WTC11 (cell line): ENCODE measurements around the gene CCDC3. TPM values are rescaled to one million over a fixed set of nuclear protein-coding genes. Genes with fewer than 3 reads are reported as not detected.

ENCODE experiments used
- ATAC-seq: fragments of 200-7000 bp; cut with Tn5 transposase; 2 replicates; pipeline ENCODE4 v1.10.0; 2021; ENCODE audit warnings: mild to moderate bottlenecking, moderate library complexity
- CTCF ChIA-PET: fragments of 300-600 bp; sonication (Branson Sonifier 250); formaldehyde crosslinking; loops from one replicate; lab custom pipeline; 2021; ENCODE audit warnings: antibody characterized with exemption; lab: Charles Lee
- POLR2A ChIA-PET: fragments of 350-600 bp; sonication (Branson Sonifier 250); formaldehyde crosslinking; loops from one replicate; lab custom pipeline; 2021; ENCODE audit warnings: antibody characterized with exemption; lab: Charles Lee
- DNase-seq: peaks from one replicate; pipeline ENCODE4 v3.0.0; 2021; ENCODE audit warnings: low spot score
- H3K27ac Mint-ChIP-seq: 2 replicates; pipeline ENCODE4 v1.8.0; 2021; ENCODE audit warnings: mixed read lengths
- H3K27me3 Mint-ChIP-seq: 2 replicates; pipeline ENCODE4 v1.8.0; 2021; ENCODE audit warnings: low read depth, mild to moderate bottlenecking, moderate library complexity, mixed read lengths
- H3K36me3 Mint-ChIP-seq: 2 replicates; pipeline ENCODE4 v1.8.0; 2021; ENCODE audit warnings: mixed read lengths
- H3K4me1 Mint-ChIP-seq: 2 replicates; pipeline ENCODE4 v1.8.0; 2022; ENCODE audit warnings: mixed read lengths
- H3K4me3 Mint-ChIP-seq: 2 replicates; pipeline ENCODE4 v1.8.0; 2021; ENCODE audit warnings: mild to moderate bottlenecking, moderate library complexity, mixed read lengths
- H3K9me3 Mint-ChIP-seq: 2 replicates; pipeline ENCODE4 v1.8.0; 2021; ENCODE audit warnings: mixed read lengths
- CBFB ChIP-seq: sonication (generic); formaldehyde crosslinking; IDR thresholded peaks from 2 replicates; pipeline ENCODE4 v1.8.1; 2022; ENCODE audit warnings: mild to moderate bottlenecking, low read depth, missing genetic modification reagents
- ELF4 ChIP-seq: sonication (generic); formaldehyde crosslinking; IDR thresholded peaks from 2 replicates; pipeline ENCODE4 v1.8.1; 2022; ENCODE audit warnings: low read depth, mild to moderate bottlenecking, moderate library complexity, missing genetic modification reagents
- GTF2I ChIP-seq: fragments of 250-450 bp; sonication (Bioruptor Pico); conservative IDR thresholded peaks from 2 replicates; pipeline ENCODE4 v1.4.0; 2021; ENCODE audit warnings: mild to moderate bottlenecking
- NFATC4 ChIP-seq: fragments of 250-450 bp; sonication (Bioruptor Pico); IDR thresholded peaks from 2 replicates; pipeline ENCODE4 v1.9.0; 2021; ENCODE audit warnings: mild to moderate bottlenecking
- NFYB ChIP-seq: sonication (generic); formaldehyde crosslinking; conservative IDR thresholded peaks from 2 replicates; pipeline ENCODE4 v1.8.0; 2022; ENCODE audit warnings: low read depth, missing genetic modification reagents
- NR2C2 ChIP-seq: sonication (generic); formaldehyde crosslinking; IDR thresholded peaks from 2 replicates; pipeline ENCODE4 v1.8.0; 2022; ENCODE audit warnings: mild to moderate bottlenecking, missing genetic modification reagents
- TEAD4 ChIP-seq: sonication (generic); formaldehyde crosslinking; IDR thresholded peaks from 2 replicates; pipeline ENCODE4 v1.8.0; 2022; ENCODE audit warnings: mild to moderate bottlenecking, missing genetic modification reagents
- ZBTB21 ChIP-seq: sonication (generic); formaldehyde crosslinking; IDR thresholded peaks from 2 replicates; pipeline ENCODE4 v1.8.1; 2023; ENCODE audit warnings: mild to moderate bottlenecking, missing genetic modification reagents, borderline replicate concordance
- ZNF138 ChIP-seq: sonication (generic); formaldehyde crosslinking; conservative IDR thresholded peaks from 2 replicates; pipeline ENCODE4 v1.8.1; 2022; ENCODE audit warnings: mild to moderate bottlenecking, moderate library complexity, missing genetic modification reagents
- ZNF263 ChIP-seq: sonication (generic); formaldehyde crosslinking; IDR thresholded peaks from 2 replicates; pipeline ENCODE4 v1.8.1; 2022; ENCODE audit warnings: low read depth, mild to moderate bottlenecking, moderate library complexity, missing genetic modification reagents
- ZNF317 ChIP-seq: sonication (generic); formaldehyde crosslinking; IDR thresholded peaks from 2 replicates; pipeline ENCODE4 v1.8.1; 2023; ENCODE audit warnings: low read depth, mild to moderate bottlenecking, moderate library complexity, missing genetic modification reagents, borderline replicate concordance
- ZNF423 ChIP-seq: fragments of 250-450 bp; sonication (Bioruptor Pico); IDR thresholded peaks from 2 replicates; pipeline ENCODE4 v2.1.2; 2022; ENCODE audit warnings: mild to moderate bottlenecking, moderate library complexity
- ZNF671 ChIP-seq: fragments of 250-450 bp; sonication (Bioruptor Pico); IDR thresholded peaks from 2 replicates; pipeline ENCODE4 v1.8.0; 2021; ENCODE audit warnings: mild to moderate bottlenecking
- total RNA-seq: library from RNA; stranded (reverse); gene quantifications from 3 replicates; pipeline ENCODE4 v1.2.3, GENCODE V29; 2021
- TF ChIP-seq, protein P1 (sequence below): sonication (generic); formaldehyde crosslinking; IDR thresholded peaks from 2 replicates; pipeline ENCODE4 v1.8.0; 2022; ENCODE audit warnings: mild to moderate bottlenecking, missing genetic modification reagents
- TF ChIP-seq, protein P2 (sequence below): fragments of 250-450 bp; sonication (Bioruptor Pico); conservative IDR thresholded peaks from 2 replicates; pipeline ENCODE4 v1.9.0; 2021; ENCODE audit warnings: mild to moderate bottlenecking
- TF ChIP-seq, protein P3 (sequence below): sonication (generic); formaldehyde crosslinking; IDR thresholded peaks from 2 replicates; pipeline ENCODE4 v1.8.0; 2022; ENCODE audit warnings: missing genetic modification reagents
- TF ChIP-seq, protein P4 (sequence below): fragments of 250-450 bp; sonication (Bioruptor Pico); IDR thresholded peaks from 2 replicates; pipeline ENCODE4 v1.9.0; 2021; ENCODE audit warnings: mild to moderate bottlenecking
- TF ChIP-seq, protein P5 (sequence below): sonication (generic); formaldehyde crosslinking; IDR thresholded peaks from 2 replicates; pipeline ENCODE4 v1.8.0; 2022; ENCODE audit warnings: mild to moderate bottlenecking, missing genetic modification reagents

CCDC3 gene
- total RNA-seq, 1 experiment from 2014 or later = 3.5 TPM

DNA sequence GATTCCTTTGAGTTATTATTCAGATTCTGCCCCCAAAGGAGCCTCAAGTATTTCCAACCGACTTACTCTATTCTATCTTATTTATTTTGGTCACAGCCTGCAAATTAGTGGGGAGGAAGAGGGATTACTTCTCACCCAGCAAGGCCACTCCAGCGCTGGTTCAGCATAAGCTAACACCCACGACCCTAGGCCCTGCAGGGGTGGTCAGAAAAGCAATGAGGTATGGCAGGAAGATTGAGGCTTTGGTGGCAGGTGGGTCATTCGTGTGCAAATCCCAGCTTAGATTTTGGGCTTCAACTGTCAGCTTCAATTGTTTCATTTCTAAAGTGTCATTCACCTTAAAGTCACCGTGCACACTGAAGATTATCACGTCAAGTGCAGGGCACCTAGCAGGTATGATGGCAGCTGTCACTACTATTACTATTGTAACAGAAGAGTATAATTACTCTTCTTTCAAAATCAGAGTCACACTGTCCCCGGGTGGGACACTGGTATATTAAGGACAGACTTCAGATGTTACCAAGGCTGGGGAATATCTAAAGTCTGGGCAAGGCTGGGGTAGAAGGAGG, 49.7 kb upstream of the CCDC3 start:
- ChIA-PET CTCF (interaction anchor here (0.7 to 1.0 kb wide), 2 partner anchors 32 to 149 kb away, joined by 3 read pairs; no protein-coding TSS in a partner anchor), POLR2A (no interaction called here)
- DNase-seq = no peak
- no peak overlapping the region for H3K27ac Mint-ChIP-seq
- H3K4me1 Mint-ChIP-seq = peaks cover 38% of the 10 kb centered on the region
- H3K27me3 Mint-ChIP-seq = no peaks in the 10 kb centered on the region; the same call in 1 of the 2 replicates
- H3K4me3 Mint-ChIP-seq = no peak overlapping the region
- TF ChIP-seq, protein P1, sequence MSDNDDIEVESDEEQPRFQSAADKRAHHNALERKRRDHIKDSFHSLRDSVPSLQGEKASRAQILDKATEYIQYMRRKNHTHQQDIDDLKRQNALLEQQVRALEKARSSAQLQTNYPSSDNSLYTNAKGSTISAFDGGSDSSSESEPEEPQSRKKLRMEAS = no peak
- no peak for TF ChIP-seq ZBTB21 (CRISPR knock-in tag)
- TF ChIP-seq, protein P2, sequence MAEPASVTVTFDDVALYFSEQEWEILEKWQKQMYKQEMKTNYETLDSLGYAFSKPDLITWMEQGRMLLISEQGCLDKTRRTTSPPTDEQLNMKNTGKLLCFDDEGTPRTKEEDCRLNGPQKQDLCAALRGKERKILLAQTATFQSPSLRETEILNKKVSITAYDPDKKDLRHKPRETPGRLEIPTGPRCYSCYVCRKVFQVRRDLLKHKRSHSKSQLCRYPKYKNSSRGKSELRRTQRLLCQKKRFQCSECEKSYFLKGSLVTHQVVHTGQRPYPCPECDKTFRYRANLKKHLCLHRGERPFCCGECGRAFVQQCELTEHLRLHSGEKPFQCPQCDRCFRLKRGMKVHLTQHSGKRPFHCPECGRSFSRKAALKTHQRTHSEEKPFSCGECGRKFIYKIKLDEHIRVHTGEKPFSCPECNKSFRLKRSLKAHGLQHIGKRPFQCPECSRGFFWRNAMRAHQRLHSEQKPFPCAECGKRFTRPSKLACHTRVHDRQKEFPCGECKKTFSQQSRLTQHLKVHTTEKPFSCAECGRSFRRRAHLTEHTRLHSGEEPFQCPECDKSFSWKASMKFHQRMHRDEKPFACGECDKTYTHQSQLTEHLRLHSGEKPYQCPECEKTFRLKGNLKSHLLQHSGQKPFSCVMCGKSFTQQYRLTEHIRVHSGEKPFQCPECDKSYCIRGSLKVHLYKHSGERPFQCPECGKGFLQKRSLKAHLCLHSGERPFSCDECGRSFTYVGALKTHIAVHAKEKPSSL (CRISPR knock-in tag) = no peak
- no peak for TF ChIP-seq ZNF138 (CRISPR knock-in tag)
- no peak for TF ChIP-seq NFATC4 (CRISPR knock-in tag)
- TF ChIP-seq NR2C2 (CRISPR knock-in tag) = no peak
- no peak for TF ChIP-seq ELF4 (CRISPR knock-in tag)
- TF ChIP-seq, protein P3, sequence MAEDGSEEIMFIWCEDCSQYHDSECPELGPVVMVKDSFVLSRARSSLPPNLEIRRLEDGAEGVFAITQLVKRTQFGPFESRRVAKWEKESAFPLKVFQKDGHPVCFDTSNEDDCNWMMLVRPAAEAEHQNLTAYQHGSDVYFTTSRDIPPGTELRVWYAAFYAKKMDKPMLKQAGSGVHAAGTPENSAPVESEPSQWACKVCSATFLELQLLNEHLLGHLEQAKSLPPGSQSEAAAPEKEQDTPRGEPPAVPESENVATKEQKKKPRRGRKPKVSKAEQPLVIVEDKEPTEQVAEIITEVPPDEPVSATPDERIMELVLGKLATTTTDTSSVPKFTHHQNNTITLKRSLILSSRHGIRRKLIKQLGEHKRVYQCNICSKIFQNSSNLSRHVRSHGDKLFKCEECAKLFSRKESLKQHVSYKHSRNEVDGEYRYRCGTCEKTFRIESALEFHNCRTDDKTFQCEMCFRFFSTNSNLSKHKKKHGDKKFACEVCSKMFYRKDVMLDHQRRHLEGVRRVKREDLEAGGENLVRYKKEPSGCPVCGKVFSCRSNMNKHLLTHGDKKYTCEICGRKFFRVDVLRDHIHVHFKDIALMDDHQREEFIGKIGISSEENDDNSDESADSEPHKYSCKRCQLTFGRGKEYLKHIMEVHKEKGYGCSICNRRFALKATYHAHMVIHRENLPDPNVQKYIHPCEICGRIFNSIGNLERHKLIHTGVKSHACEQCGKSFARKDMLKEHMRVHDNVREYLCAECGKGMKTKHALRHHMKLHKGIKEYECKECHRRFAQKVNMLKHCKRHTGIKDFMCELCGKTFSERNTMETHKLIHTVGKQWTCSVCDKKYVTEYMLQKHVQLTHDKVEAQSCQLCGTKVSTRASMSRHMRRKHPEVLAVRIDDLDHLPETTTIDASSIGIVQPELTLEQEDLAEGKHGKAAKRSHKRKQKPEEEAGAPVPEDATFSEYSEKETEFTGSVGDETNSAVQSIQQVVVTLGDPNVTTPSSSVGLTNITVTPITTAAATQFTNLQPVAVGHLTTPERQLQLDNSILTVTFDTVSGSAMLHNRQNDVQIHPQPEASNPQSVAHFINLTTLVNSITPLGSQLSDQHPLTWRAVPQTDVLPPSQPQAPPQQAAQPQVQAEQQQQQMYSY (CRISPR knock-in tag) = no peak
- TF ChIP-seq ZNF317 (CRISPR knock-in tag) = no peak
- TF ChIP-seq NFYB = no peak
- TF ChIP-seq, protein P4, sequence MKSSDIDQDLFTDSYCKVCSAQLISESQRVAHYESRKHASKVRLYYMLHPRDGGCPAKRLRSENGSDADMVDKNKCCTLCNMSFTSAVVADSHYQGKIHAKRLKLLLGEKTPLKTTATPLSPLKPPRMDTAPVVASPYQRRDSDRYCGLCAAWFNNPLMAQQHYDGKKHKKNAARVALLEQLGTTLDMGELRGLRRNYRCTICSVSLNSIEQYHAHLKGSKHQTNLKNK (CRISPR knock-in tag) = no peak
- TF ChIP-seq, protein P5, sequence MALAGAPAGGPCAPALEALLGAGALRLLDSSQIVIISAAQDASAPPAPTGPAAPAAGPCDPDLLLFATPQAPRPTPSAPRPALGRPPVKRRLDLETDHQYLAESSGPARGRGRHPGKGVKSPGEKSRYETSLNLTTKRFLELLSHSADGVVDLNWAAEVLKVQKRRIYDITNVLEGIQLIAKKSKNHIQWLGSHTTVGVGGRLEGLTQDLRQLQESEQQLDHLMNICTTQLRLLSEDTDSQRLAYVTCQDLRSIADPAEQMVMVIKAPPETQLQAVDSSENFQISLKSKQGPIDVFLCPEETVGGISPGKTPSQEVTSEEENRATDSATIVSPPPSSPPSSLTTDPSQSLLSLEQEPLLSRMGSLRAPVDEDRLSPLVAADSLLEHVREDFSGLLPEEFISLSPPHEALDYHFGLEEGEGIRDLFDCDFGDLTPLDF = no peak
- TF ChIP-seq GTF2I = no peak
- TF ChIP-seq ZNF263 (CRISPR knock-in tag) = no peak
- no peak for TF ChIP-seq ZNF671
- TF ChIP-seq TEAD4 (CRISPR knock-in tag) = no peak
- TF ChIP-seq ZNF423 (CRISPR knock-in tag) = no peak
- TF ChIP-seq, all 79 proteins: peak for 0
- Mint-ChIP-seq H3K36me3 (no peaks in the 10 kb centered on the region), H3K9me3 (no peaks in the 10 kb centered on the region)
- ATAC-seq = no peak

DNA sequence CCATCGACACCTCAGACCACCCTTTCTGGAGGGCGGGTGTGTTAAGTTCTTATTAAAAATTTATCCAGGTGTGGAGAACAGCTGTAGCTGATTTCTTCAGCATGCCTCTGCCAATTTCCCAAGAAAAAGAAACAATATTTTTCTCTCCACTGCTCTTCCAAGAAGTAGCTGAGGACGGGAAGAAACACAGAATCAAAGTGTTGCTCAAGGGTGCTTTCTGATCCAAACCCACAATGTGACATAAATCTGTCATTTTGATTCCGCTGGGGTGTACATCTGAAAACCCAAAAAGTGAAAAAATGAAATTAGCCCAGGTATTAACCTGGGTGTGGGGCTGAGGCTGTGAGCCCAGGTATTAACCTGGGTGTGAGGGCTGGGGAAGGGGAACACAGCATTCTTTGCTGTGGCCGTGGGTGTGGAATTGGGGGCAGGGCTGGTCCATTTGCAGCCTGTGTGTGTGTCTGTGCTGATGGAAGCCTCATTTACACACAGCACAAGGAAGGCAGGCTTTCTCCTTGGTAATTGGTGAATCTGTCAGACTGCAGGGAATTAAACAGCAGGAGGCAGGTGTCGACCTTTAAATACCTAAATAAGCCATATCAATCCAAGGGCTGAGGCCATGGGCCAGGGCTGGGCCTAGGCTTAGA, 48.4 kb upstream of the CCDC3 start:
- no peak overlapping the region for H3K27ac Mint-ChIP-seq
- peaks cover 35% of the 10 kb centered on the region for H3K4me1 Mint-ChIP-seq
- H3K4me3 Mint-ChIP-seq = no peak overlapping the region
- ChIA-PET CTCF (interaction anchor here (0.6 to 1.3 kb wide), 3 partner anchors 50 to 148 kb away, joined by 3 to 5 read pairs (median 5); partner anchors contain the start of gene OPTN), POLR2A (no interaction called here)
- TF ChIP-seq CBFB = no peak
- TF ChIP-seq, protein P4 (CRISPR knock-in tag) = no peak
- H3K27me3 Mint-ChIP-seq = no peaks in the 10 kb centered on the region; the same call in 1 of the 2 replicates
- ATAC-seq = peak; percentile 48
- H3K9me3 Mint-ChIP-seq = no peaks in the 10 kb centered on the region
- DNase-seq = no peak
- no peaks in the 10 kb centered on the region for H3K36me3 Mint-ChIP-seq
